Adipocyte (in vitro differentiated cells): ENCODE data around the gene LMO3.

Experiments used
- DNase-seq: peaks from one replicate; pipeline ENCODE4 v3.0.0-alpha.2; 2015; ENCODE audit warnings: low read depth
- H3K27me3 ChIP-seq: replicated peaks from 2 replicates; pipeline ENCODE4 v1.7.0; 2013; ENCODE audit warnings: mild to moderate bottlenecking, low read length, moderate library complexity; ENCODE audit not compliant: control insufficient read depth, insufficient read depth
- H3K36me3 ChIP-seq: 2 replicates; pipeline ENCODE4 v1.7.0; 2013; ENCODE audit warnings: low read length, mild to moderate bottlenecking, moderate library complexity; ENCODE audit not compliant: control insufficient read depth, insufficient read depth, severe bottlenecking
- H3K4me1 ChIP-seq: 2 replicates; pipeline ENCODE4 v1.7.0; 2013; ENCODE audit warnings: mild to moderate bottlenecking, low read length, moderate library complexity; ENCODE audit not compliant: control insufficient read depth, insufficient read depth
- H3K4me3 ChIP-seq: 2 replicates; pipeline ENCODE4 v1.7.0; 2013; ENCODE audit warnings: mild to moderate bottlenecking, low read length, moderate library complexity
- H3K9ac ChIP-seq: 2 replicates; pipeline ENCODE4 v1.7.0; 2013; ENCODE audit warnings: mild to moderate bottlenecking, low read length, moderate library complexity
- H3K9me3 ChIP-seq: 2 replicates; pipeline ENCODE4 v1.7.0; 2013; ENCODE audit warnings: mild to moderate bottlenecking, low read length, moderate library complexity; ENCODE audit not compliant: control insufficient read depth

The LMO3 gene

DNA sequence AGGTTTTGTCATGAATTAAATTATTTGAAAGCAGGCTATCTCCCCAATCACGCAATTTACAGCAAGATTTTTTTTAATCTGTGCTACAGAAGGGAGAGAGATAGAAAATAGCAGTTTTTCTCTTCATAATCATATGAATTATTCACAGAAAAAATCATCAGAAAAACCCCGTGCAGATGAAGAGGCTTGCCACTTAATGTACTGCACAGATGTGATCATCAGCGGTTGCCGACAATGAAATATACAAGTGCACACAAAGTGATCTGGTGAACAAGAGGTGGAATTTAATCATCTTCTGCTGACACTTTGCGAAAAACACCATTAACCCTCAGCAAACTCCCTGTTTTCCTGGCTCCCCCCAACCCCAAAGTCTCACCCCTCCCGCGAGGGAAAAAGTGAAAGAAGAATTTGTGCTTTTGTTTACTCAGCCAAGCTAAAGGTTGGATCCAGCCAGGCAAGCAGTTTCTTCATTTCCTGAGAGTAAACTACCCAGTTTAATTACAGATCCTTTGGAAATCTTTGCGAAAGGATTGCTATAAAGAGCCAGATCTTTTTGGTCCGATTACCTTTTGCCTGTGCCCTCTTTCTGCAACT, 3.1 kb upstream of the LMO3 start:
- H3K4me1 ChIP-seq = peaks cover 70% of the 10 kb centered on the region
- H3K9ac ChIP-seq = peak overlapping the region; percentile 93
- no peaks in the 10 kb centered on the region for H3K27me3 ChIP-seq
- H3K4me3 ChIP-seq = peak overlapping the region; percentile 80
- H3K9me3 ChIP-seq = no peaks in the 10 kb centered on the region
- DNase-seq = no peak
- H3K36me3 ChIP-seq = no peaks in the 10 kb centered on the region

DNA sequence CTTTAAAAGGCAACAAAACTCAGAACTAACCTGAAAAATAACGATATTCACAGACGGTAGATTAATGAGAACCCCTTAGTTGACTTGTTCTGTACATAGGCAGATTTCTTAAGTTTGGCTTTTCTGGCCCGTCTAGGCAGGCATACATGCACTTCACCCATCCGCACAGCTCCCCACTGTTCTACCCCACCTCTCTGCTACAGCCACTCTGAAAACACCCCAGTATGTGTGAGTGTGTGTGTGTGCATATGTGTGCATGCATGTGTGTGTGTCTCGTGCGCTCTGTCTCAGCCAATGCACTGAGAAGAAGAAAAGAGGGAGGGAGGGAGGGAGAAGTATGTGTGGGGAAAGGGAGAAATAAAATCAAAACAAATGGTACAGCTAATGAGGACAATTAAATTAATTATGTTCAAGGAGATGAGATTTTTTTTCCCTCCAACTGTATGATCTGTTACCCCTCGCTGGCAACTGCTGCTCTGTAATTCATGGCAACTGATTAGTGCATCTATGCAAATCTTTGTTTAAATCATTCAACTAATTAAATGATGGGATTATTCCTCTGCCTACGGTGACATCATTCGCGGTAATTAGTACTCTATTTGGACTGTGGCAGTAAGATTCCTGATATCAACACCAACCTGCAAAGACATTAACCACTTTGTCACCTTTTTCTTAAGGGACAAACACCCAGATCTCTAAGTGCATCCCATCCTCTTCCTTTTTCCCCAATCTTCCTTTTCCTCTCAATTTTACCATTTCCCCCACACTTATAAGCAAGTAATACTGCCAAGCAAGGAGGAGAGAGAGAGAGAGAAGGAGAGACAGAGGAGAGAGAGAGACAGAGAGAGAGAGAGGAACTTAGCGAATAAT, 2.2 kb upstream of the LMO3 start:
- H3K27me3 ChIP-seq = no peaks in the 10 kb centered on the region

DNA sequence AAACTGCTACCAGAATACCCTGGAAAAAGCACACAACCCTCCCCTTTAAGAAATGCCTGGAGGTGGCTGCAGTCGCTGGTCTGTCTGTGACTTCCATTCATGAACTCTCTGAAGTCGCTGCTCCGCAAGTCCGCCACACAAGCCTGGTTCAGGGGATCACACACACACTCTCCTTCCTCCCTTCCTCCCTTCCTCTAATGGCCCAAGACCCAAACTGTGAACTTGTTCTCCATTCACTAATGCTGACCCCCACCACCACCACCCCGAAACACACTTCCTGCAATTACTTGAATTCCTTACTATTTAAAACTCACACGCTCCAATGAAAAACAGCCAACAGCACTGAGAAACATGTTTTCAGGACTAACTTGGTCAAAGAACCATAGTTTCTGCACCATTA, 1.0 kb upstream of the LMO3 start:
- DNase-seq = no peak
- no peaks in the 10 kb centered on the region for H3K9me3 ChIP-seq
- H3K9ac ChIP-seq = peak overlapping the region; percentile 93
- H3K4me1 ChIP-seq = peaks cover 69% of the 10 kb centered on the region
- H3K36me3 ChIP-seq = no peaks in the 10 kb centered on the region
- H3K4me3 ChIP-seq = peak overlapping the region; percentile 93
- H3K27me3 ChIP-seq = no peaks in the 10 kb centered on the region

More for the DNA sequence above, 2.2 kb upstream of the LMO3 start:
- Histone ChIP-seq H3K36me3 (no peaks in the 10 kb centered on the region), H3K9me3 (no peaks in the 10 kb centered on the region), H3K4me1 (peaks cover 74% of the 10 kb centered on the region), H3K9ac (peak overlapping the region; percentile 93), H3K4me3 (peak overlapping the region; percentile 93)
- no peak for DNase-seq

- peak; percentile 32 for DNase-seq
- peak overlapping the region; percentile 93 for H3K9ac ChIP-seq
- no peaks in the 10 kb centered on the region for H3K27me3 ChIP-seq
Observed at GRCh38 chr12:16606201-16606849, 363 bp upstream of the LMO3 start.

DNA sequence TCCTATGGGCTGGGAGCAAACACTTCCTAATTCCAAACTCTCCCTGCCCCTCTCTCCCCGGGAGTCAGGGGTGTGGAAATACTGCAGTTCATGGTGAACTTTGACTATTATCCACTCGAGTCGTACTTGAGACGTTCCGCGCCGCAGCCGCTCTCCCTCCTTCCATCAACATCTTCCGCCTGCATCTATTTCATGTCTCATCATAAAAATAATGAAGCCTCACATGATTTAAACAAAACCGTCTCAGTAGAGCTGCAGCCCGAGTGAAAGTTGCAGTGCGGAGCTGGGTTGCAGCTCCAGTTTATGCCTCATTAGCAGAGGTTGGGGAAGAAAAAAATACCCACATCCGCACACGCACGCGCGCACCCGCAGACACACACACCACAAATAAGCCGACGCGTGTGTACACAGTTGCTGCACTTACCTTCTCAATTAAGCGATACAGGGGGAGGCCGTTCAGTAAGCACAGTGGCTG, 283 bp downstream of the LMO3 start:
- Histone ChIP-seq H3K9me3 (no peaks in the 10 kb centered on the region), H3K9ac (peak overlapping the region; percentile 93), H3K36me3 (peaks cover under 1% of the 10 kb centered on the region), H3K27me3 (no peaks in the 10 kb centered on the region), H3K4me1 (peaks cover 60% of the 10 kb centered on the region), H3K4me3 (peak overlapping the region; percentile 93)
- DNase-seq = peak; percentile 5

More at GRCh38 chr12:16606201-16606849, 363 bp upstream of the LMO3 start:
- H3K36me3 ChIP-seq = no peaks in the 10 kb centered on the region
- peaks cover 66% of the 10 kb centered on the region for H3K4me1 ChIP-seq
- peak overlapping the region; percentile 93 for H3K4me3 ChIP-seq
- no peaks in the 10 kb centered on the region for H3K9me3 ChIP-seq

GRCh38 chr12:16604596-16605252, 1.2 kb downstream of the LMO3 start:
- Histone ChIP-seq H3K36me3 (peaks cover 10% of the 10 kb centered on the region), H3K27me3 (no peaks in the 10 kb centered on the region), H3K4me3 (peak overlapping the region; percentile 93), H3K9me3 (no peaks in the 10 kb centered on the region), H3K4me1 (peaks cover 50% of the 10 kb centered on the region), H3K9ac (peak overlapping the region; percentile 93)
- DNase-seq = no peak

DNA sequence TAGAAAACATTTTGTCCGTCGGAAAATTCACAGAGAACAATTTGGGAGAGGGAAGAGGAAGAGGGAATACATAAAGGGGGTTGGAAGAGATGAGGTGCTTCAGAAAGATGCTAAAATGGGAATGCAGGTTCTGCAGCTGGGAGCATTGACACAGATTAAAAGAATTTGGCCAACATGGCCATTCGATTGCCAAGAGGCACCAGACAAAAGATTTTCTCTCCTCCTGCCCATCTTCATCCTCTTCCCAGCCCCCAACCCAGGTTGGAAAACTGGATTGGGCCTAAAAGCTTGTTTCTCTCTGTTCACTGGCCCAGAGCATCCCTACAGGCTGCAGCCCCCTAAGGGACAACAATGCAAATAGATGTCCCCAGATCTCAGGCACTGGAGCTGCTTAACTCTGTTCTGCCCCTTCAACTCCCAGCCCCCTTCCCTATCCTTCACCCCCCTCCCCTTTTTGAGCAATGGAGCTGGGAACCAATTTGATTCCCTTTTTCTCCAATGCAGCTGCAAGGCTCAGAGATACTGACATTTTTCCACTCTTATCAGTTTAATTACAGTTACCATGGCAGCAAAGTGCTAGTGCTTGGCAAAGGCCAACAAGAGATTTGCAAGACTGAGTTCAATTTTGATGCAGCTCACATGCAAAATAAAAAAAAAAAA, 1.9 kb downstream of the LMO3 start:
- Histone ChIP-seq H3K9ac (peak overlapping the region; percentile 93), H3K4me1 (peaks cover 46% of the 10 kb centered on the region), H3K4me3 (peak overlapping the region; percentile 93), H3K27me3 (no peaks in the 10 kb centered on the region), H3K9me3 (no peaks in the 10 kb centered on the region), H3K36me3 (peaks cover 17% of the 10 kb centered on the region)
- no peak for DNase-seq

DNA sequence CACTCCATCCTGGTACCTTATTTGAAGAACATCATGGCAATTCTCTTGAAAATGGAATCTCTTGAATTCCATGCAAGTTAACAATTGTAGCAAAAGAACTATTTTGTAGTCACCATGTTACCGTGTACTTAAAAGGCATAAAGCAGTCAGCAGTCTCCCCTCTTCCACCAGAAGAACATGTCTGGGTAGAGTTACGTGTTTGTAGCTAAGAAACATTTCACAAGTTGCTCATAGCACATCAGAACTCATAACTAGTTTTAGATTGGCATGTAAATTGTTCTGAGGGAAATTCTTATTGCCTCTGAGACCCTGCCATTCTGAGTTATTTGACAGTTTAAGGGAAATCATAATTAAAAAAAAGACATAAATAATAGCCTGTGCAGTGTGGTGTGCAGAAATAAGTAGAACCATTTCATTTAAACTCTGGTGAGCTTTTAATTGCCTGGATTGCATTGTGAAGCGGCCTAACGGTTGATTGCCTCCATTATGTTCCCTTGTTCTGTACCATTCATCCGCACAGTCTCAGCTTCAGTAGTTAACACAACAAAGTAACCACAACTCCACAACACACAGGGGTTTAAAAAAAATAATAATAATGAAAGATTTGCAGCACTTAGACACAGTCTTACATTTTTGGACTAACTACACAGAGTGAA, 2.6 kb downstream of the LMO3 start:
- Histone ChIP-seq H3K4me3 (peak overlapping the region; percentile 93), H3K9ac (no peak overlapping the region), H3K9me3 (no peaks in the 10 kb centered on the region), H3K36me3 (peaks cover 23% of the 10 kb centered on the region), H3K4me1 (peaks cover 40% of the 10 kb centered on the region), H3K27me3 (no peaks in the 10 kb centered on the region)
- DNase-seq = no peak

DNA sequence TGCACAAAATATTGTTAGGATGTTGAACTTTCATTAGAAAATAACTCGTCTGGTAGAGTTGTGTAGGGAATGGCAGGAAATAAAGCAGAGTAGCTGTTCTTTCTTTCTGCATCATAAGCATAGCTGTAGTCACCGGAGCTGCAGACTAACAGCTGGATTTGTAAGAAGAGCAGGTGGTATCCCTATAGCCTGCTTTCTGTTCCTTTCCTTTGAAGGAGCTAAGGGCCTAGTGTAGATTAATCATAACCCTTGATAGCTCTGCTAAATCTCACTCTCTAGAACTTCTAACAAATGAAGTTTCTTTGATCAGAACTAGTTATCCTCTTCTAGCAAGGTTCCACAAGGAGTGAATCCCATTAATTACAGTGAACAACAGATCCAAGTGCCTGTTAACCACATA, 3.5 kb downstream of the LMO3 start:
- DNase-seq = no peak
- peaks cover 31% of the 10 kb centered on the region for H3K4me1 ChIP-seq
- no peaks in the 10 kb centered on the region for H3K9me3 ChIP-seq
- peaks cover 24% of the 10 kb centered on the region for H3K36me3 ChIP-seq
- no peak overlapping the region for H3K9ac ChIP-seq
- no peaks in the 10 kb centered on the region for H3K27me3 ChIP-seq
- H3K4me3 ChIP-seq = peak overlapping the region; percentile 93

DNA sequence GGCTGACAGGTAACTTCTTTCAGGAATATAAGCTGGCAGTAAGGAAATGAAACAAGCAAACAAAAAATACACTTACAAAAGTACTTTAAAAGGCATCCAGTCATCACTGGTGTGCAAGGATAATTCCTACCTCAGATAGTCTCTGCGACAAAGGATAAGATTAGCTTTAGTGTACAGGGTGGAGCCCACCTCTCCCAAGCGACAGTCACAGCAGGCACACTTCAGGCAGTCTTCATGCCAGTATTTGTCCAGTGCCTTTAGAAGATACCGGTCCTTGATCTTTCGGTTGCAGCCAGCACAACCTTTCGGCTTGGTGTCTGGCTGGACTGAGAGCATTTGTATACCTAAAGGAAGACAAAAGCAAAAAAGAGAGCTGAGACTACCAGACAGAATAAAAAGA, 5.4 kb downstream of the LMO3 start:
- Histone ChIP-seq H3K27me3 (no peaks in the 10 kb centered on the region), H3K4me1 (peaks cover 26% of the 10 kb centered on the region), H3K9ac (no peak overlapping the region), H3K36me3 (peaks cover 24% of the 10 kb centered on the region), H3K9me3 (no peaks in the 10 kb centered on the region), H3K4me3 (no peak overlapping the region)
- no peak for DNase-seq
